DND-41 (cell line): ENCODE measurements around the gene PLA2G4A.

Source experiments
- CTCF ChIP-seq: IDR thresholded peaks from 2 replicates; pipeline ENCODE4 v1.5.1; 2012; ENCODE audit warnings: borderline replicate concordance, low read length, moderate library complexity, mild to moderate bottlenecking; ENCODE audit not compliant: poor library complexity, severe bottlenecking; ENCODE audit errors: extremely low read depth
- EZH2 ChIP-seq: IDR thresholded peaks from 3 replicates; pipeline ENCODE4 v1.6.1; 2012; ENCODE audit warnings: borderline replicate concordance, low read depth, mild to moderate bottlenecking, moderate library complexity, low read length, inconsistent platforms; ENCODE audit not compliant: severe bottlenecking

GRCh38 chr1:186792870-186793581, 35.7 kb upstream of the PLA2G4A start:
- TF ChIP-seq CTCF: no peak
- no peak for TF ChIP-seq EZH2
